SK-N-SH (cell line): ENCODE results near the gene SULT2A1.
"Not testable (repeated sequence)": the region's sequence is repeated elsewhere in the genome, so short reads cannot be mapped to it uniquely, and the experiment has no call there.

Experiments
- NFIC ChIP-seq: IDR thresholded peaks from 2 replicates; pipeline ENCODE4 v1.4.0; 2012; ENCODE audit warnings: borderline replicate concordance
- SMC3 ChIP-seq: IDR thresholded peaks from 2 replicates; pipeline ENCODE4 v1.6.1; 2012; ENCODE audit warnings: low read depth, low read length, improper control_type of control experiment
- TF ChIP-seq, protein P1 (sequence below): fragments of 200-600 bp; sonication (generic); IDR thresholded peaks from 2 replicates; pipeline ENCODE4 v1.6.1; 2017; ENCODE audit warnings: antibody characterized with exemption, mild to moderate bottlenecking, moderate library complexity

DNA sequence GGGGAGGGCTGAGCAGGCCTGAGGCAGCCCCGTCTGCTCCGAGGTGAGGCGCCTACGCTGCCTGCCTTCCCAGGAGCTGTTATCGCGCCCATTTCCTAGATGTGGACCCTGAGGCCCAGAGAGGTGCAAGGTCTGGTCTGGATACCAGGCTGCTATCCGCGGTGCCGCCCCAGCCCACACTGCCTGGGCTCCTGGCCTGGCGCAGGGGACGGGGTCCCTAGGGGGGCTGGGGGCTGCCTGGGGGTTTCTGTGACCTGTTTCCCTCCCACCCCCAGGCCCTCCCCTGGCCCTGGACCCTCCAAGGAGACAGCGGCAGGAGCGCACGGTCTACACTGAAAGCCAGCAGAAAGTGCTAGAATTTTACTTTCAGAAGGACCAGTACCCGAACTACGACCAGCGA is 26.3 kb downstream of the SULT2A1 start:
- TF ChIP-seq, protein P1, sequence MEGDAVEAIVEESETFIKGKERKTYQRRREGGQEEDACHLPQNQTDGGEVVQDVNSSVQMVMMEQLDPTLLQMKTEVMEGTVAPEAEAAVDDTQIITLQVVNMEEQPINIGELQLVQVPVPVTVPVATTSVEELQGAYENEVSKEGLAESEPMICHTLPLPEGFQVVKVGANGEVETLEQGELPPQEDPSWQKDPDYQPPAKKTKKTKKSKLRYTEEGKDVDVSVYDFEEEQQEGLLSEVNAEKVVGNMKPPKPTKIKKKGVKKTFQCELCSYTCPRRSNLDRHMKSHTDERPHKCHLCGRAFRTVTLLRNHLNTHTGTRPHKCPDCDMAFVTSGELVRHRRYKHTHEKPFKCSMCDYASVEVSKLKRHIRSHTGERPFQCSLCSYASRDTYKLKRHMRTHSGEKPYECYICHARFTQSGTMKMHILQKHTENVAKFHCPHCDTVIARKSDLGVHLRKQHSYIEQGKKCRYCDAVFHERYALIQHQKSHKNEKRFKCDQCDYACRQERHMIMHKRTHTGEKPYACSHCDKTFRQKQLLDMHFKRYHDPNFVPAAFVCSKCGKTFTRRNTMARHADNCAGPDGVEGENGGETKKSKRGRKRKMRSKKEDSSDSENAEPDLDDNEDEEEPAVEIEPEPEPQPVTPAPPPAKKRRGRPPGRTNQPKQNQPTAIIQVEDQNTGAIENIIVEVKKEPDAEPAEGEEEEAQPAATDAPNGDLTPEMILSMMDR, result not testable (repeated sequence)
- not testable (repeated sequence) for TF ChIP-seq NFIC, SMC3
